ENCODE measurements around the gene JMJD1C. TPM values are rescaled to one million over a fixed set of nuclear protein-coding genes. Genes with fewer than 3 reads are reported as not detected.

Gene JMJD1C
- total and polyA plus RNA-seq, 10 of the 15 experiments (the other 5 are each of a cell fraction or from before 2014, with no cell fraction given) = 31.2 to 83.3 (median 49.5) TPM

- POLR2A ChIA-PET = interaction anchor here (0.6 kb wide), 1 partner anchor 8 kb away, joined by 3 read pairs; no protein-coding TSS in a partner anchor
- Histone ChIP-seq H3K36me3 (ENCODE audit: control insufficient read depth in 2 of 2, insufficient read depth in 2 of 2, low read length in 1 of 2) (no peaks in the 10 kb centered on the region; a peak in 1 of 4 replicates), H3K9me3 (replicated peaks; ENCODE audit: control insufficient read depth, insufficient read depth, low read length) (no peaks in the 10 kb centered on the region; the same call in 2 of the 3 replicates), H3K27ac (ENCODE audit: control insufficient read depth, insufficient read depth) (no peak overlapping the region), H4K20me1 (ENCODE audit: control insufficient read depth, insufficient read depth) (no peaks in the 10 kb centered on the region), H3K27me3 (replicated peaks in 1 of 2; ENCODE audit: control insufficient read depth in 2 of 2, insufficient read depth in 2 of 2, low read length in 1 of 2) (no peaks in the 10 kb centered on the region), H3K4me3 (no peak overlapping the region), H2AFZ (ENCODE audit: control insufficient read depth, low read depth, low read length) (no peak overlapping the region), H3K4me1 (ENCODE audit: control insufficient read depth, insufficient read depth, low read length) (no peaks in the 10 kb centered on the region), H3K4me2 (ENCODE audit: control insufficient read depth, insufficient read depth) (no peak overlapping the region), H3K79me2 (ENCODE audit: control insufficient read depth, insufficient read depth, low read length) (peaks cover 14% of the 10 kb centered on the region), H3K9ac (ENCODE audit: control insufficient read depth, insufficient read depth, low read length) (no peak overlapping the region)
- SMC1A ChIA-PET (ENCODE audit: uncharacterized antibody, unreplicated experiment) = interaction anchor here (0.6 to 1.6 kb wide), 2 partner anchors 61 to 265 kb away, joined by 3 to 7 read pairs; no protein-coding TSS in a partner anchor
- no peak for DNase-seq (ENCODE audit: low read depth, low spot score)
- in situ Hi-C loops (cut with MboI) (no loop called here), intact Hi-C loops (cut with micrococcal nuclease; ENCODE audit: unreplicated experiment) (no loop called here)
- FAIRE-seq = no peak
- no TSS peak for BruUV-seq (replicated peaks)
- CTCF ChIA-PET = interaction anchor here (0.8 kb wide), 1 partner anchor 238 kb away, joined by 4 read pairs; no protein-coding TSS in a partner anchor
- ATAC-seq = no peak
- RAD21 ChIA-PET (ENCODE audit: unreplicated experiment) = interaction anchor here (1.5 kb wide), 1 partner anchor 23 kb away, joined by 3 read pairs; no protein-coding TSS in a partner anchor
- TF ChIP-seq ZNF384 (IDR thresholded peaks at IDR 0.05; ENCODE audit: borderline replicate concordance, low read depth, low read length) (no peak), PBX3 (IDR thresholded peaks at IDR 0.05; ENCODE audit: insufficient replicate concordance, low read depth, low read length) (no peak), MXI1 (IDR thresholded peaks at IDR 0.05; ENCODE audit: low read depth, low read length) (no peak), CHD1 (IDR thresholded peaks at IDR 0.05; ENCODE audit: low read depth, low read length) (no peak), BCLAF1 (IDR thresholded peaks at IDR 0.05) (no peak), IKZF2 (IDR thresholded peaks at IDR 0.05) (no peak), SREBF2 (IDR thresholded peaks at IDR 0.05; ENCODE audit: low read length) (no peak), EED (IDR thresholded peaks at IDR 0.05; ENCODE audit: low read depth) (no peak), SMC3 (IDR thresholded peaks at IDR 0.05; ENCODE audit: borderline replicate concordance, low read length) (no peak), RCOR1 (conservative IDR thresholded peaks at IDR 0.05; ENCODE audit: low read depth, low read length) (no peak), ATF7 (IDR thresholded peaks at IDR 0.05; ENCODE audit: low read depth) (no peak), NR2C2 (IDR thresholded peaks at IDR 0.05; ENCODE audit: borderline replicate concordance, control insufficient read depth, insufficient read length, low read depth) (no peak), BMI1 (IDR thresholded peaks at IDR 0.05; ENCODE audit: borderline replicate concordance) (no peak), NRF1 (conservative IDR thresholded peaks at IDR 0.05; ENCODE audit: low read depth, low read length) (no peak)
- TF ChIP-seq, protein P1, sequence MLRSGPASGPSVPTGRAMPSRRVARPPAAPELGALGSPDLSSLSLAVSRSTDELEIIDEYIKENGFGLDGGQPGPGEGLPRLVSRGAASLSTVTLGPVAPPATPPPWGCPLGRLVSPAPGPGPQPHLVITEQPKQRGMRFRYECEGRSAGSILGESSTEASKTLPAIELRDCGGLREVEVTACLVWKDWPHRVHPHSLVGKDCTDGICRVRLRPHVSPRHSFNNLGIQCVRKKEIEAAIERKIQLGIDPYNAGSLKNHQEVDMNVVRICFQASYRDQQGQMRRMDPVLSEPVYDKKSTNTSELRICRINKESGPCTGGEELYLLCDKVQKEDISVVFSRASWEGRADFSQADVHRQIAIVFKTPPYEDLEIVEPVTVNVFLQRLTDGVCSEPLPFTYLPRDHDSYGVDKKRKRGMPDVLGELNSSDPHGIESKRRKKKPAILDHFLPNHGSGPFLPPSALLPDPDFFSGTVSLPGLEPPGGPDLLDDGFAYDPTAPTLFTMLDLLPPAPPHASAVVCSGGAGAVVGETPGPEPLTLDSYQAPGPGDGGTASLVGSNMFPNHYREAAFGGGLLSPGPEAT (IDR thresholded peaks at IDR 0.05; ENCODE audit: low read depth) = no peak
- TF ChIP-seq, protein P2, sequence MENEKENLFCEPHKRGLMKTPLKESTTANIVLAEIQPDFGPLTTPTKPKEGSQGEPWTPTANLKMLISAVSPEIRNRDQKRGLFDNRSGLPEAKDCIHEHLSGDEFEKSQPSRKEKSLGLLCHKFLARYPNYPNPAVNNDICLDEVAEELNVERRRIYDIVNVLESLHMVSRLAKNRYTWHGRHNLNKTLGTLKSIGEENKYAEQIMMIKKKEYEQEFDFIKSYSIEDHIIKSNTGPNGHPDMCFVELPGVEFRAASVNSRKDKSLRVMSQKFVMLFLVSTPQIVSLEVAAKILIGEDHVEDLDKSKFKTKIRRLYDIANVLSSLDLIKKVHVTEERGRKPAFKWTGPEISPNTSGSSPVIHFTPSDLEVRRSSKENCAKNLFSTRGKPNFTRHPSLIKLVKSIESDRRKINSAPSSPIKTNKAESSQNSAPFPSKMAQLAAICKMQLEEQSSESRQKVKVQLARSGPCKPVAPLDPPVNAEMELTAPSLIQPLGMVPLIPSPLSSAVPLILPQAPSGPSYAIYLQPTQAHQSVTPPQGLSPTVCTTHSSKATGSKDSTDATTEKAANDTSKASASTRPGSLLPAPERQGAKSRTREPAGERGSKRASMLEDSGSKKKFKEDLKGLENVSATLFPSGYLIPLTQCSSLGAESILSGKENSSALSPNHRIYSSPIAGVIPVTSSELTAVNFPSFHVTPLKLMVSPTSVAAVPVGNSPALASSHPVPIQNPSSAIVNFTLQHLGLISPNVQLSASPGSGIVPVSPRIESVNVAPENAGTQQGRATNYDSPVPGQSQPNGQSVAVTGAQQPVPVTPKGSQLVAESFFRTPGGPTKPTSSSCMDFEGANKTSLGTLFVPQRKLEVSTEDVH (IDR thresholded peaks at IDR 0.05; ENCODE audit: low read depth, partially characterized antibody) = no peak
Measured at GRCh38 chr10:63455507-63455906, 10.3 kb downstream of the JMJD1C start.

All from GM12878 (cell line).